Right hindlimb (tissue), 1 donor: Measurements from ENCODE around the gene LYVE1.

Source experiments
- DNase-seq: peaks from one replicate; pipeline ENCODE4 v3.0.0-alpha.2; 2018

The LYVE1 gene

GRCh38 chr11:10551845-10552352 is 16.6 kb downstream of the LYVE1 start:
- DNase-seq, result no peak

- DNase-seq, result no peak
Observed at GRCh38 chr11:10551290-10551592, 17.2 kb downstream of the LYVE1 start.

GRCh38 chr11:10550503-10551289 is 17.8 kb downstream of the LYVE1 start:
- no peak for DNase-seq

- DNase-seq, result peak; percentile 27
Observed at GRCh38 chr11:10544491-10545465, 23.7 kb downstream of the LYVE1 start.

GRCh38 chr11:10543782-10544181 is 24.7 kb downstream of the LYVE1 start:
- DNase-seq, result no peak

GRCh38 chr11:10542776-10543175 is 25.7 kb downstream of the LYVE1 start:
- no peak for DNase-seq

- DNase-seq, result no peak
Observed at GRCh38 chr11:10541561-10541930, 26.9 kb downstream of the LYVE1 start.

- peak; percentile 96 for DNase-seq
Observed at GRCh38 chr11:10540915-10541560, 27.4 kb downstream of the LYVE1 start, which contains the start of gene RNF141. Gene RNF141 (minus strand): TSS chr11:10541187. CDS start chr11:10534158, 7,029 bp downstream.

GRCh38 chr11:10540546-10540914 is 27.9 kb downstream of the LYVE1 start:
- DNase-seq, result no peak

GRCh38 chr11:10539339-10539738 is 29.1 kb downstream of the LYVE1 start:
- no peak for DNase-seq

- DNase-seq, result no peak
Observed at GRCh38 chr11:10538924-10539323, 29.5 kb downstream of the LYVE1 start.

GRCh38 chr11:10537600-10537999 is 30.9 kb downstream of the LYVE1 start:
- no peak for DNase-seq

- DNase-seq, result no peak
Observed at GRCh38 chr11:10534316-10534715, 34.1 kb downstream of the LYVE1 start.

- no peak for DNase-seq
Observed at GRCh38 chr11:10533323-10533722, 35.1 kb downstream of the LYVE1 start.

GRCh38 chr11:10532526-10532925 is 35.9 kb downstream of the LYVE1 start:
- DNase-seq, result no peak

GRCh38 chr11:10529279-10529678 is 39.2 kb downstream of the LYVE1 start:
- no peak for DNase-seq

GRCh38 chr11:10528121-10528520 is 40.3 kb downstream of the LYVE1 start:
- DNase-seq, result no peak

- DNase-seq, result no peak
Observed at GRCh38 chr11:10526974-10527918, 41.2 kb downstream of the LYVE1 start.

GRCh38 chr11:10524471-10524870 is 44.0 kb downstream of the LYVE1 start:
- DNase-seq, result no peak

GRCh38 chr11:10522921-10523320 is 45.5 kb downstream of the LYVE1 start:
- DNase-seq, result no peak

- DNase-seq, result no peak
Observed at GRCh38 chr11:10522276-10522675, 46.2 kb downstream of the LYVE1 start.

GRCh38 chr11:10520562-10520961 is 47.9 kb downstream of the LYVE1 start:
- no peak for DNase-seq
